ENCODE data around the gene SRRM2.

DNA sequence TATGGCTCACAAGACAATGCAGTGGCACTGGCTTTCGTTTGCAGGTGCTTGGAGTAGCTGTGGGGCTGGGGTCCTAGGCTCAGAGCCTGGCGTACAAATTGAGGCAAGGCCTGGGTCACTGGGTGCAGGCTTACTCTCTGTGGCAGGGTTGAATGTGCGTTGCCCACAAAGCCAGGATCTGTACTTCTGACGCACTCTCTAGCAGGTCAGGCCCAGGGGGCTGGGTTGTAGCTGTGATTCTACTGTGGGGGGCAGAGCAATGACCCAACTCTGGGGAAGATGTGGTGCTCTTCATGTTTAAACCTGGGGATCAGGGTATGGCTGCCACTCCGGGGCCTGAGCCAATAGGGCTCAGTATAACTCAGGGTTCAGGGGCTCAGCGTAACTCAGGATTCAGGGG is 58.2 kb downstream of the SRRM2 start:
- TF ChIP-seq, protein P1, sequence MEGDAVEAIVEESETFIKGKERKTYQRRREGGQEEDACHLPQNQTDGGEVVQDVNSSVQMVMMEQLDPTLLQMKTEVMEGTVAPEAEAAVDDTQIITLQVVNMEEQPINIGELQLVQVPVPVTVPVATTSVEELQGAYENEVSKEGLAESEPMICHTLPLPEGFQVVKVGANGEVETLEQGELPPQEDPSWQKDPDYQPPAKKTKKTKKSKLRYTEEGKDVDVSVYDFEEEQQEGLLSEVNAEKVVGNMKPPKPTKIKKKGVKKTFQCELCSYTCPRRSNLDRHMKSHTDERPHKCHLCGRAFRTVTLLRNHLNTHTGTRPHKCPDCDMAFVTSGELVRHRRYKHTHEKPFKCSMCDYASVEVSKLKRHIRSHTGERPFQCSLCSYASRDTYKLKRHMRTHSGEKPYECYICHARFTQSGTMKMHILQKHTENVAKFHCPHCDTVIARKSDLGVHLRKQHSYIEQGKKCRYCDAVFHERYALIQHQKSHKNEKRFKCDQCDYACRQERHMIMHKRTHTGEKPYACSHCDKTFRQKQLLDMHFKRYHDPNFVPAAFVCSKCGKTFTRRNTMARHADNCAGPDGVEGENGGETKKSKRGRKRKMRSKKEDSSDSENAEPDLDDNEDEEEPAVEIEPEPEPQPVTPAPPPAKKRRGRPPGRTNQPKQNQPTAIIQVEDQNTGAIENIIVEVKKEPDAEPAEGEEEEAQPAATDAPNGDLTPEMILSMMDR (IDR thresholded peaks at IDR 0.05): no peak
- TF ChIP-seq POLR2A (IDR thresholded peaks at IDR 0.05): no peak
- TF ChIP-seq POLR2AphosphoS5 (IDR thresholded peaks at IDR 0.05): no peak
- TF ChIP-seq EP300 (IDR thresholded peaks at IDR 0.05): no peak
